HL-60 (cell line): ENCODE results near the gene CFAP99.

Experiments
- CTCF ChIP-seq: IDR thresholded peaks from one replicate; pipeline ENCODE4 v1.5.1; 2011; ENCODE audit warnings: low read length, control low read depth, inconsistent platforms; ENCODE audit not compliant: insufficient read depth
- REST ChIP-seq: IDR thresholded peaks from 2 replicates; pipeline ENCODE4 v1.6.1; 2012; ENCODE audit warnings: low read depth; ENCODE audit not compliant: insufficient replicate concordance

GRCh38 chr4:2432004-2432403 is 13.2 kb downstream of the CFAP99 start:
- TF ChIP-seq CTCF (no peak), REST (no peak)
